H1 (cell line): ENCODE data around the gene CLDN9. TPM values are rescaled to one million over a fixed set of nuclear protein-coding genes. Genes with fewer than 3 reads are reported as not detected.
A peak's percentile ranks its signal among the peaks of the same experiment; 100 is the strongest.

Experiments
- CTCF ChIA-PET: fragments of 300-600 bp; sonication (Branson Sonifier 250); formaldehyde crosslinking; loops from one replicate; lab custom pipeline; 2021; ENCODE audit not compliant: partially characterized antibody; lab: Charles Lee
- POLR2A ChIA-PET: fragments of 300-600 bp; sonication (Branson Sonifier 250); formaldehyde crosslinking; loops from one replicate; lab custom pipeline; 2021; ENCODE audit warnings: inconsistent platforms; ENCODE audit not compliant: partially characterized antibody; lab: Charles Lee
- DNase-seq, 2 experiments: peaks; one replicate each; pipeline versions ENCODE4 v3.0.0 to v3.0.0-alpha.2; 2010 to 2022; ENCODE audit warnings: low spot score in 2 of 2, low read depth in 1 of 2, mixed read lengths in 1 of 2
- FAIRE-seq: peaks from 2 replicates; lab custom pipeline; 2011; peaks lifted over from hg19 to GRCh38; lab: Jason Lieb, UNC
- H2AFZ ChIP-seq: 2 replicates; pipeline ENCODE4 v1.8.1; 2012; ENCODE audit warnings: low read length, inconsistent platforms
- H2AK5ac ChIP-seq: 2 replicates; pipeline ENCODE4 v1.6.1; 2013; ENCODE audit warnings: low read depth, low read length
- H2BK120ac ChIP-seq: replicated peaks from 2 replicates; pipeline ENCODE3; 2013; ENCODE audit warnings: low read depth, low read length, inconsistent platforms
- H2BK12ac ChIP-seq: 2 replicates; pipeline ENCODE4 v1.6.1; 2013; ENCODE audit warnings: low read depth, low read length
- H2BK15ac ChIP-seq: 2 replicates; pipeline ENCODE4 v1.6.1; 2013; ENCODE audit warnings: low read length
- H2BK20ac ChIP-seq: 2 replicates; pipeline ENCODE4 v1.6.1; 2013; ENCODE audit warnings: low read length
- H2BK5ac ChIP-seq: 2 replicates; pipeline ENCODE4 v1.6.1; 2013; ENCODE audit warnings: low read depth, low read length
- H3K14ac ChIP-seq: 2 replicates; pipeline ENCODE4 v1.6.1; 2013; ENCODE audit warnings: inconsistent platforms; ENCODE audit not compliant: insufficient read length
- H3K18ac ChIP-seq: 2 replicates; pipeline ENCODE4 v1.6.1; 2013; ENCODE audit warnings: low read length; ENCODE audit errors: extremely low read depth
- H3K23ac ChIP-seq: 2 replicates; pipeline ENCODE4 v1.6.1; 2013; ENCODE audit warnings: inconsistent platforms; ENCODE audit not compliant: insufficient read length
- H3K23me2 ChIP-seq: 2 replicates; pipeline ENCODE4 v1.6.1; 2013; ENCODE audit warnings: low read depth, low read length
- H3K27ac ChIP-seq: 2 replicates; pipeline ENCODE4 v1.6.1; 2011; ENCODE audit warnings: low read depth, low read length, inconsistent platforms
- H3K27me3 ChIP-seq, 4 experiments: replicated peaks in 1 of 4; 1 replicate in 1 of 4; 2 replicates in 3 of 4; pipeline versions ENCODE4 v1.6.1 to v1.8.1; 2011 to 2013; ENCODE audit warnings: low read length in 3 of 4, mild to moderate bottlenecking in 3 of 4, inconsistent platforms in 2 of 4, mixed read lengths in 2 of 4, moderate library complexity in 1 of 4; ENCODE audit not compliant: control insufficient read depth in 3 of 4, insufficient read depth in 3 of 4; ENCODE audit errors: extremely low read depth in 1 of 4
- H3K36me3 ChIP-seq, 4 experiments: 2 replicates each; pipeline versions ENCODE4 v1.6.1 to v1.8.1; 2011 to 2013; ENCODE audit warnings: mild to moderate bottlenecking in 4 of 4, low read length in 3 of 4, moderate library complexity in 2 of 4, control low read depth in 1 of 4, inconsistent platforms in 1 of 4; ENCODE audit not compliant: insufficient read depth in 4 of 4, control insufficient read depth in 2 of 4
- H3K4ac ChIP-seq: replicated peaks from 2 replicates; pipeline ENCODE3; 2013; ENCODE audit warnings: low read length, low read depth, mixed read lengths, inconsistent platforms; ENCODE audit not compliant: insufficient read length
- H3K4me1 ChIP-seq, 4 experiments: replicated peaks in 1 of 4; 1 replicate in 1 of 4; 2 replicates in 3 of 4; pipeline versions ENCODE4 v1.6.1 to v1.8.1; 2011 to 2013; ENCODE audit warnings: low read length in 3 of 4, inconsistent platforms in 2 of 4, mixed read lengths in 1 of 4; ENCODE audit not compliant: insufficient read depth in 4 of 4, control insufficient read depth in 3 of 4
- H3K4me2 ChIP-seq, 2 experiments: 2 replicates each; pipeline versions ENCODE4 v1.6.1 to v1.8.1; 2011 to 2013; ENCODE audit warnings: low read depth in 2 of 2, low read length in 2 of 2, control low read depth in 1 of 2, inconsistent platforms in 1 of 2, mild to moderate bottlenecking in 1 of 2; ENCODE audit not compliant: insufficient read depth in 1 of 2
- H3K4me3 ChIP-seq, 4 experiments: fragments of 200-600, 300-600 bp in 1 of 4; sonication (generic), shearing (Covaris generic), sonication (Bioruptor Twin) in 1 of 4; 2 replicates each; pipeline versions ENCODE4 v1.5.1 to v1.8.1; 2011 to 2016; ENCODE audit warnings: low read length in 4 of 4, low read depth in 3 of 4, control low read depth in 2 of 4, inconsistent platforms in 2 of 4, mild to moderate bottlenecking in 2 of 4, mixed read lengths in 1 of 4, moderate library complexity in 1 of 4; ENCODE audit not compliant: insufficient read depth in 2 of 4; ENCODE audit errors: extremely low read depth in 1 of 4
- H3K56ac ChIP-seq: replicated peaks from 2 replicates; pipeline ENCODE3; 2013; ENCODE audit warnings: low read depth, mild to moderate bottlenecking, mixed read lengths, low read length, inconsistent platforms; ENCODE audit not compliant: insufficient read length
- H3K79me1 ChIP-seq: 2 replicates; pipeline ENCODE4 v1.6.1; 2013; ENCODE audit warnings: low read depth, low read length, control low read depth
- H3K79me2 ChIP-seq, 2 experiments: 2 replicates each; pipeline versions ENCODE4 v1.6.1 to v1.8.1; 2012 to 2013; ENCODE audit warnings: low read length in 2 of 2, mild to moderate bottlenecking in 2 of 2, inconsistent platforms in 1 of 2; ENCODE audit not compliant: insufficient read depth in 2 of 2, control insufficient read depth in 1 of 2
- H3K9ac ChIP-seq, 4 experiments: replicated peaks in 1 of 4; 1 replicate in 1 of 4; 2 replicates in 3 of 4; pipeline versions ENCODE4 v1.6.1 to v1.8.1; 2011 to 2013; ENCODE audit warnings: low read depth in 3 of 4, low read length in 3 of 4, control low read depth in 2 of 4, mild to moderate bottlenecking in 2 of 4, moderate library complexity in 2 of 4, inconsistent platforms in 1 of 4; ENCODE audit errors: extremely low read depth in 1 of 4
- H3K9me3 ChIP-seq, 2 experiments: 2 replicates each; pipeline versions ENCODE4 v1.6.1 to v1.8.1; 2012 to 2013; ENCODE audit warnings: mild to moderate bottlenecking in 2 of 2, moderate library complexity in 2 of 2, control low read depth in 1 of 2, inconsistent platforms in 1 of 2, low read depth in 1 of 2, low read length in 1 of 2, mixed read lengths in 1 of 2; ENCODE audit not compliant: insufficient read depth in 2 of 2
- H4K20me1 ChIP-seq, 2 experiments: replicated peaks in 1 of 2; 2 replicates each; pipeline versions ENCODE3 to v1.8.1; 2011 to 2013; ENCODE audit warnings: inconsistent platforms in 2 of 2, low read length in 2 of 2, mild to moderate bottlenecking in 1 of 2; ENCODE audit not compliant: insufficient read depth in 2 of 2, control insufficient read depth in 1 of 2
- H4K5ac ChIP-seq: 2 replicates; pipeline ENCODE4 v1.6.1; 2013; ENCODE audit warnings: low read length, low read depth, mixed read lengths, inconsistent platforms; ENCODE audit not compliant: insufficient read length
- H4K8ac ChIP-seq: 2 replicates; pipeline ENCODE4 v1.8.0; 2013; ENCODE audit warnings: mild to moderate bottlenecking, moderate library complexity, low read length, inconsistent platforms; ENCODE audit not compliant: insufficient read depth; ENCODE audit errors: extremely low read depth
- H4K91ac ChIP-seq: replicated peaks from 2 replicates; pipeline ENCODE3; 2013; ENCODE audit warnings: low read length, mixed read lengths, inconsistent platforms; ENCODE audit not compliant: insufficient read length
- CBX8 ChIP-seq: fragments of 300-800, 300-1000 bp; sonication (generic); IDR thresholded peaks from 2 replicates; pipeline ENCODE4 v1.7.1; 2016; ENCODE audit warnings: low read depth, low read length, borderline replicate concordance
- JUN ChIP-seq: IDR thresholded peaks from 2 replicates; pipeline ENCODE4 v1.6.1; 2011; ENCODE audit warnings: low read depth, mild to moderate bottlenecking, improper control_type of control experiment, low read length
- MAFK ChIP-seq: IDR thresholded peaks from 2 replicates; pipeline ENCODE4 v1.6.1; 2012; ENCODE audit warnings: low read depth, mild to moderate bottlenecking, improper control_type of control experiment, low read length
- WGBS, 2 experiments: shearing (Covaris generic) in 1 of 2; methylation state at CpG; one replicate each; pipeline versions ENCODE4 v1.1.6 to v1.1.7; 2013 to 2015; ENCODE audit warnings: low lambda C conversion rate in 2 of 2, mixed read lengths in 2 of 2, inconsistent platforms in 1 of 2, low coverage in 1 of 2, missing lambda C conversion rate in 1 of 2; ENCODE audit not compliant: insufficient replicate concordance in 2 of 2, insufficient coverage in 1 of 2, insufficient read length in 1 of 2; ENCODE audit errors: extremely low coverage in 1 of 2, missing lambda C conversion rate in 1 of 2; 5-methylcytosine and 5-hydroxymethylcytosine counted together
- polyA plus RNA-seq, 7 experiments: library from polyadenylated mRNA; depleted of rRNA in 3 of 7; stranded (reverse) in 5 of 7; unstranded in 2 of 7; fragments of >200 nt in 5 of 7; fragments of 200-250 nt in 2 of 7; gene quantifications; 1 replicate in 5 of 7; 2 replicates in 1 of 7; 4 replicates in 1 of 7; pipeline versions ENCODE4 v1.2.1 to v1.2.3, GENCODE V29; 2011 to 2013; ENCODE audit warnings: missing spikeins in 2 of 7, mixed read lengths in 2 of 7
- total RNA-seq: library from RNA; stranded (reverse); fragmentation: NEBNext Ultra II Directional; extraction: Animal tissue kit (Norgen Biotek cat#: 25700); gene quantifications from 2 replicates; pipeline ENCODE4 v1.2.1, GENCODE V29; 2021
- TF ChIP-seq, protein P1 (sequence below): IDR thresholded peaks from 2 replicates; pipeline ENCODE4 v1.6.1; 2012; ENCODE audit warnings: inconsistent platforms

CLDN9 gene
- total and polyA plus RNA-seq, 2 of the 8 experiments (the other 6 are each of a cell fraction or from before 2014, with no cell fraction given): 0.60 to 0.89 TPM

DNA sequence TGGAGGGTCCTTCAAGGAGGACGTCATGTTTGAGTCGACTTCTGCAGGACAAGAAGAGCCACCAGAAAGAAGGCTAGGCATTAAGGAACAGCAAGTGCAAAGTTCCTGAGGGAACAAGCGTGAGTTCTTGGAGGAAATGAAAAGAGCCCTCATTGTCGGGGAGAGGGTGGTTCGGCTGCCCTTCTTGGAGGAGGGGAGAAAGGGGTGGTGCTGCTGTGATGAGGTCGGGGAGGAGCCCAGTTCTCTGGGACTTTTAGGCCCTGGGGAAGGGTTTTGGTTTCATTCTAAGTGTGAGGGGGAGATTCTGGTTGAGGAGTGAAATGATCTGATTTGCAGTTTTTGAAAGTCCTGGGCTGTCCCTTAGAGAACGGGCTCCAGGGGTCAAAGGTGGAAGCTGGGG, 19.9 kb downstream of the CLDN9 start:
- no peak overlapping the region for H2BK5ac ChIP-seq
- H3K4me1 ChIP-seq: peaks cover 0 to 14% (median 9%) of the 10 kb centered on the region in 4 experiments; a peak in 6 of 7 replicates
- H3K23ac ChIP-seq: no peak overlapping the region
- no peak overlapping the region for H2AFZ ChIP-seq
- peaks cover 3% of the 10 kb centered on the region; the same call in 1 of the 2 replicates for H3K23me2 ChIP-seq
- no peaks in the 10 kb centered on the region for H3K9me3 ChIP-seq
- CTCF ChIA-PET: interaction anchor here (0.6 to 23.8 kb wide), 23 partner anchors 10 to 147 kb away, joined by 3 to 639 read pairs (median 10); partner anchors contain the start of genes CLDN6, CLDN9, HCFC1R1 and IL32
- H2BK12ac ChIP-seq: no peak overlapping the region
- H3K79me2 ChIP-seq: no peaks in the 10 kb centered on the region
- no peak overlapping the region for H2BK120ac ChIP-seq
- WGBS, 2 experiments: 88% methylated on average over 7 of the region's 7 CpGs; no CpG with 5 or more reads in 1 of the 2 experiments
- H2AK5ac ChIP-seq: 0 out of 2 replicates have a peak overlapping the region, but pooled peaks have one; percentile 16
- H2BK15ac ChIP-seq: no peak overlapping the region
- POLR2A ChIA-PET: interaction anchor here (1.2 to 35.7 kb wide), 8 partner anchors 4 to 102 kb away, joined by 3 to 1808 read pairs (median 78); partner anchors contain the start of genes BICDL2, CLDN6, CLDN9 and HCFC1R1
- peaks cover 0 to 9% (median 3%) of the 10 kb centered on the region in 4 experiments; a peak in 1 of 7 replicates for H3K27me3 ChIP-seq
- H3K27ac ChIP-seq: no peak overlapping the region
- no peak overlapping the region for H4K8ac ChIP-seq
- no peak for TF ChIP-seq JUN
- no peak for TF ChIP-seq MAFK
- TF ChIP-seq, protein P1, sequence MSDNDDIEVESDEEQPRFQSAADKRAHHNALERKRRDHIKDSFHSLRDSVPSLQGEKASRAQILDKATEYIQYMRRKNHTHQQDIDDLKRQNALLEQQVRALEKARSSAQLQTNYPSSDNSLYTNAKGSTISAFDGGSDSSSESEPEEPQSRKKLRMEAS: no peak
- no peak for TF ChIP-seq CBX8
- peaks cover 0 to 2% (median 0%) of the 10 kb centered on the region in 4 experiments; a peak in 2 of 8 replicates for H3K36me3 ChIP-seq
- no peak overlapping the region for H2BK20ac ChIP-seq
- 0 out of 2 replicates have a peak, but pooled peaks cover 2% of the 10 kb centered on the region for H3K79me1 ChIP-seq
- no peak overlapping the region for H3K4me3 ChIP-seq
- no peak for DNase-seq
- no peak overlapping the region for H4K5ac ChIP-seq
- no peak overlapping the region for H3K4ac ChIP-seq
- H4K91ac ChIP-seq: no peak overlapping the region
- H3K56ac ChIP-seq: no peak overlapping the region
- peaks cover 9 to 24% of the 10 kb centered on the region in 2 experiments for H4K20me1 ChIP-seq
- no peak for FAIRE-seq
- no peak overlapping the region for H3K18ac ChIP-seq
- H3K4me2 ChIP-seq: no peak overlapping the region
- H3K9ac ChIP-seq: no peak overlapping the region
- H3K14ac ChIP-seq: no peak overlapping the region
